Mononuclear cell (primary cell): ENCODE measurements around the gene ERV3-1. TPM values are rescaled to one million over a fixed set of nuclear protein-coding genes. Genes with fewer than 3 reads are reported as not detected.
"Not testable (repeated sequence)": the region's sequence is repeated elsewhere in the genome, so short reads cannot be mapped to it uniquely, and the experiment has no call there.

Source experiments
- H3K27me3 ChIP-seq: 2 replicates; pipeline ENCODE4 v1.6.0; 2011; ENCODE audit warnings: low read length, control low read depth; ENCODE audit not compliant: insufficient read depth
- H3K4me1 ChIP-seq: 2 replicates; pipeline ENCODE4 v1.5.1; 2011; ENCODE audit warnings: mild to moderate bottlenecking, low read length, control low read depth; ENCODE audit not compliant: insufficient read depth
- H3K4me3 ChIP-seq: 2 replicates; pipeline ENCODE4 v1.5.1; 2011; ENCODE audit warnings: mild to moderate bottlenecking, low read length, moderate library complexity
- H3K9me3 ChIP-seq: 2 replicates; pipeline ENCODE4 v1.5.1; 2011; ENCODE audit warnings: low read depth, mild to moderate bottlenecking, control low read depth, low read length
- total RNA-seq: library from RNA; depleted of rRNA; stranded (reverse); fragments of >200 nt; gene quantifications from one replicate; pipeline ENCODE4 v1.2.3, GENCODE V29; 2012

ERV3-1 gene
- total RNA-seq, 1 donor, result 16.0 TPM

GRCh38 chr7:64990216-64990615 is 16.3 kb downstream of the ERV3-1 start:
- no peak overlapping the region for H3K4me3 ChIP-seq
- H3K9me3 ChIP-seq, result peaks cover 61% of the 10 kb centered on the region
- no peaks in the 10 kb centered on the region for H3K27me3 ChIP-seq
- no peaks in the 10 kb centered on the region for H3K4me1 ChIP-seq

- H3K9me3 ChIP-seq, result peaks cover 95% of the 10 kb centered on the region
- no peaks in the 10 kb centered on the region for H3K27me3 ChIP-seq
- no peak overlapping the region for H3K4me3 ChIP-seq
- no peaks in the 10 kb centered on the region for H3K4me1 ChIP-seq
These were observed 27.8 kb downstream of the ERV3-1 start for GRCh38 chr7:64978497-64979203.

GRCh38 chr7:64965594-64965993 is 40.9 kb downstream of the ERV3-1 start:
- peaks cover 42% of the 10 kb centered on the region for H3K9me3 ChIP-seq
- peaks cover 2% of the 10 kb centered on the region for H3K27me3 ChIP-seq
- H3K4me1 ChIP-seq, result no peaks in the 10 kb centered on the region
- no peak overlapping the region for H3K4me3 ChIP-seq

GRCh38 chr7:64959072-64959747 is 47.3 kb downstream of the ERV3-1 start:
- no peaks in the 10 kb centered on the region for H3K4me1 ChIP-seq
- peaks cover under 1% of the 10 kb centered on the region for H3K27me3 ChIP-seq
- H3K4me3 ChIP-seq, result no peak overlapping the region
- peaks cover 15% of the 10 kb centered on the region for H3K9me3 ChIP-seq

GRCh38 chr7:64951250-64951848 is 55.1 kb downstream of the ERV3-1 start:
- H3K4me3 ChIP-seq, result no peak overlapping the region
- H3K27me3 ChIP-seq, result peaks cover 23% of the 10 kb centered on the region
- no peaks in the 10 kb centered on the region for H3K9me3 ChIP-seq
- H3K4me1 ChIP-seq, result peaks cover 8% of the 10 kb centered on the region

GRCh38 chr7:64950673-64951072 is 55.8 kb downstream of the ERV3-1 start:
- not testable (repeated sequence) for H3K4me3 ChIP-seq, H3K4me1 ChIP-seq, H3K9me3 ChIP-seq
- peaks cover 28% of the 10 kb centered on the region for H3K27me3 ChIP-seq

- not testable (repeated sequence) for H3K4me1 ChIP-seq, H3K4me3 ChIP-seq, H3K9me3 ChIP-seq
- H3K27me3 ChIP-seq, result peaks cover 28% of the 10 kb centered on the region
These were observed 57.7 kb downstream of the ERV3-1 start for GRCh38 chr7:64948774-64949173.

GRCh38 chr7:64947252-64948000 is 59.1 kb downstream of the ERV3-1 start:
- no peak overlapping the region for H3K4me3 ChIP-seq
- peaks cover 8% of the 10 kb centered on the region for H3K4me1 ChIP-seq
- peaks cover 28% of the 10 kb centered on the region for H3K27me3 ChIP-seq
- no peaks in the 10 kb centered on the region for H3K9me3 ChIP-seq

- Histone ChIP-seq H3K4me1 (peaks cover 8% of the 10 kb centered on the region), H3K27me3 (peaks cover 28% of the 10 kb centered on the region), H3K4me3 (no peak overlapping the region), H3K9me3 (no peaks in the 10 kb centered on the region)
These were observed 59.7 kb downstream of the ERV3-1 start for GRCh38 chr7:64946772-64947171.

GRCh38 chr7:64945503-64946175 is 60.8 kb downstream of the ERV3-1 start:
- no peak overlapping the region for H3K4me3 ChIP-seq
- H3K4me1 ChIP-seq, result peaks cover 8% of the 10 kb centered on the region
- H3K9me3 ChIP-seq, result no peaks in the 10 kb centered on the region
- peaks cover 28% of the 10 kb centered on the region for H3K27me3 ChIP-seq

GRCh38 chr7:64944667-64945502 is 61.6 kb downstream of the ERV3-1 start:
- H3K9me3 ChIP-seq, H3K4me3 ChIP-seq, H3K4me1 ChIP-seq: not testable (repeated sequence)
- H3K27me3 ChIP-seq, result peaks cover 28% of the 10 kb centered on the region
